Mesenteric fat pad (tissue), 1 donor: ENCODE data around the gene PLA2G2A. TPM values are rescaled to one million over a fixed set of nuclear protein-coding genes. Genes with fewer than 3 reads are reported as not detected.
"Not testable (repeated sequence)": the region's sequence is repeated elsewhere in the genome, so short reads cannot be mapped to it uniquely, and the experiment has no call there.

Source experiments
- DNase-seq: peaks from one replicate; pipeline ENCODE4 v3.0.0-alpha.2; 2020; ENCODE audit warnings: low spot score
- total RNA-seq: library from RNA; stranded (reverse); fragmentation: NEBNext Ultra II Directional; extraction: Animal tissue kit (Norgen Biotek cat#: 25700); gene quantifications from one replicate; pipeline ENCODE4 v1.2.1, GENCODE V29; 2021
- donor health status: DM: yes; HTN: yes; CAD: no.

Gene PLA2G2A
- total RNA-seq, 1 donor from 2014 or later, result 453 TPM

DNA sequence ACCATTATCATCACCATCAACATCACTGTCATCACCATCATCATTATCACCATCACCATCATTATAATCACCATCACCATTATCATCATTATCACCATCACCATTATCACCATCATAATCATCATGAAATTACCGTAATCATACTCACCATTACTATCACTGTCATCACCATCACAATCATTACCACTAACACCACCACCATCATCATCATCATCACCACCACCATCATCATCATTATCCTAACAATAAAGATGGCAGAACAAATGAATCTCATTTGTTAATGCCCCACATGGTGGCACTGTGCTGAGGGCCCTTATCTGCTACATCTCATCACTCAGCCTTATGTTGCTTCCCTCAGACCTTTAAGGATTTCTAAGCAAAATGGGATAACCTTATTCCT lies 46.6 kb downstream of the PLA2G2A start:
- no peak for DNase-seq

DNA sequence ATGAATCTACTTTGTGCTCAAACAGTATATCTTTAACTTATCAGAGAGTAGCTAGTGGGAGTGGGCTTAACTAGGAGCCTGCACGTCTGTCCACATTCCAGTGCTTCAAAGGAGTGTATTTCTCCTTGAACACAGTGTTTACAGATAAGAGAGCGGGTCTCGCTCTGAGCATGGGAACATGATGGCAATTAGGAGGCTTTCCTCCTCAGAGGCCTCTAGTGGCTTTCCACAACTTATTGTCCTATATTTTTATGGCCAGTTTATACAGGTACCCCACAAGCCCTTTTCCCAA lies 52.3 kb downstream of the PLA2G2A start:
- not testable (repeated sequence) for DNase-seq

DNA sequence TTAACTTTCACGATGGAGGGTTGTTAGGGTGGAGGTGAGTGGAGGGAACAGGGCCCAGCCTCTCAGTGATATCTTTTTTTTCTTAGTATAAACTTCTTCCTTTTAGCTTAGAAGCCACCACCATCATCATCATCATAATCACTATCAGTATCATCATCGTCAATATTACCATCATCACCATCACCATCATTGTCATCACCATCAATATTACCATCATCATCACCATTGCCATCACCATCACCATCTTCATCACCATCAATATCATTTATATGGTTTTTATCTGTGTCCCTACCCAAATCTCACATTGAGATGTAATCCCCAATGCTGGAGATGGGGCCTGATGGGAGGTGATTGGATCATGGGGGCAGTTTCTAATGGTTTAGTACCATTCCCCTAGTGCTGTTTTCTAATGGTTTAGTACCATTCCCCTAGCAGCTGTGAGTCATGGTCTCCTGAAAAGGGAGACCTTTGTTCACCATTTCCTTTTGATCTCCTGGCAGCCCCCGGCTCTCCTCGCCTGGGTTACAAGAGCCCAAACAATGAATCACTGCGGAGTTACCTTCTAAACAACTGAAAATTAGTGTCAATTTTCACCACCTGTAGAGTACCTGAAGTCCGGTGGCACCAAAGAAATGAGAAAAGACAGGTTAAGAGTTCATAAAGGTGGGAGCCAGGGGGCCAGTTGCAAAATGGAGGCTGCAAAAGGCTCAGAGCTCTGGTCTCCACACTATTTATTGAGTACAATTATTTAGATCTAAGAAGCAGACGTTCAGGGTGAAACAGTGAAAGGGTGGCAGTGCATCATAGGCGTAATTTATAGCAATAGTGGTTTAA lies 52.9 kb downstream of the PLA2G2A start:
- DNase-seq, result no peak

Other genes with a start within 250 kb of the PLA2G2A start
- 13.6 TPM for gene TMCO4, start 179.7 kb downstream of the PLA2G2A start, total RNA-seq
- not detected for gene RNF186, start 164.3 kb downstream of the PLA2G2A start, total RNA-seq
- gene OTUD3, start 97.2 kb downstream of the PLA2G2A start, total RNA-seq, result 8.3 TPM
- not detected for gene PLA2G2E, start 56.0 kb downstream of the PLA2G2A start, total RNA-seq
- gene PLA2G5, start 90.6 kb upstream of the PLA2G2A start, total RNA-seq, result 5.5 TPM
- gene PLA2G2D, start 139.9 kb upstream of the PLA2G2A start, total RNA-seq, result not detected
- not detected for gene PLA2G2F, start 159.7 kb upstream of the PLA2G2A start, total RNA-seq
- 0.29 TPM for gene UBXN10, start 206.5 kb upstream of the PLA2G2A start, total RNA-seq
- 0.74 TPM for gene PLA2G2C, start 206.9 kb upstream of the PLA2G2A start, total RNA-seq